GM23338 (cell line): ENCODE measurements around the gene ARF3. TPM values are rescaled to one million over a fixed set of nuclear protein-coding genes. Genes with fewer than 3 reads are reported as not detected.

Source experiments
- ATAC-seq: fragments of 200-7000 bp; cut with Tn5 transposase; 3 replicates; pipeline ENCODE4 v1.9.1; 2020
- DNase-seq: peaks from one replicate; pipeline ENCODE4 v3.0.0-alpha.2; 2015; ENCODE audit warnings: low spot score
- H2AFZ ChIP-seq: fragments of 200-600 bp; sonication (generic); 2 replicates; pipeline ENCODE4 v1.8.0; 2016; ENCODE audit warnings: antibody characterized with exemption, mild to moderate bottlenecking, moderate library complexity
- H3F3A ChIP-seq: fragments of 200-600 bp; sonication (generic); replicated peaks from 2 replicates; pipeline ENCODE4 v1.8.0; 2017; ENCODE audit warnings: antibody characterized with exemption, mixed run types, low read depth
- H3K27ac ChIP-seq: fragments of 200-600 bp; sonication (generic); 2 replicates; pipeline ENCODE4 v1.6.1; 2016; ENCODE audit warnings: low read depth
- H3K27me3 ChIP-seq: fragments of 200-600 bp; sonication (generic); 2 replicates; pipeline ENCODE4 v1.8.0; 2016; ENCODE audit warnings: mild to moderate bottlenecking, mixed run types, moderate library complexity; ENCODE audit not compliant: insufficient read depth
- H3K36me3 ChIP-seq: fragments of 200-600 bp; sonication (generic); 2 replicates; pipeline ENCODE4 v1.8.0; 2016; ENCODE audit warnings: mild to moderate bottlenecking; ENCODE audit not compliant: insufficient read depth
- H3K4me1 ChIP-seq: fragments of 200-600 bp; sonication (generic); 2 replicates; pipeline ENCODE4 v1.8.0; 2016; ENCODE audit warnings: mild to moderate bottlenecking, moderate library complexity; ENCODE audit not compliant: insufficient read depth
- H3K4me2 ChIP-seq: fragments of 200-600 bp; sonication (generic); 2 replicates; pipeline ENCODE4 v1.7.1; 2017; ENCODE audit warnings: mixed run types
- H3K4me3 ChIP-seq: fragments of 200-600 bp; sonication (generic); 2 replicates; pipeline ENCODE4 v1.6.1; 2016; ENCODE audit warnings: mixed run types
- H3K79me2 ChIP-seq: fragments of 200-600 bp; sonication (generic); replicated peaks from 2 replicates; pipeline ENCODE4 v1.8.0; 2017; ENCODE audit warnings: mild to moderate bottlenecking; ENCODE audit not compliant: insufficient read depth
- H3K9me2 ChIP-seq: fragments of 200-600 bp; sonication (generic); 2 replicates; pipeline ENCODE4 v1.8.0; 2017; ENCODE audit not compliant: insufficient read depth
- H4K20me1 ChIP-seq: fragments of 200-600 bp; sonication (generic); replicated peaks from 2 replicates; pipeline ENCODE4 v1.8.0; 2017; ENCODE audit warnings: mild to moderate bottlenecking; ENCODE audit not compliant: insufficient read depth
- H3K27ac Mint-ChIP-seq: 2 replicates; pipeline ENCODE4 v1.8.0; 2020; ENCODE audit warnings: inconsistent platforms, mild to moderate bottlenecking, moderate library complexity, mixed read lengths
- H3K27me3 Mint-ChIP-seq: 3 replicates; pipeline ENCODE4 v1.8.0; 2022; ENCODE audit warnings: low read depth, mild to moderate bottlenecking, moderate library complexity, mixed read lengths, inconsistent platforms; ENCODE audit not compliant: insufficient read depth, poor library complexity
- H3K36me3 Mint-ChIP-seq: 3 replicates; pipeline ENCODE4 v1.8.0; 2021; ENCODE audit warnings: low read depth, mild to moderate bottlenecking, inconsistent platforms, moderate library complexity, mixed read lengths
- H3K4me1 Mint-ChIP-seq: 3 replicates; pipeline ENCODE4 v1.8.0; 2020; ENCODE audit warnings: mild to moderate bottlenecking, inconsistent platforms, mixed read lengths
- H3K4me3 Mint-ChIP-seq: 3 replicates; pipeline ENCODE4 v1.8.0; 2021; ENCODE audit warnings: moderate library complexity, mild to moderate bottlenecking, inconsistent platforms, mixed read lengths
- H3K9me3 Mint-ChIP-seq: 3 replicates; pipeline ENCODE4 v1.8.0; 2020; ENCODE audit warnings: moderate library complexity, mild to moderate bottlenecking, inconsistent platforms, mixed read lengths
- EZH2 ChIP-seq: fragments of 200-600 bp; sonication (generic); IDR thresholded peaks from one replicate; pipeline ENCODE4 v1.8.0; 2017; ENCODE audit warnings: antibody characterized with exemption, mild to moderate bottlenecking, low read depth; ENCODE audit not compliant: unreplicated experiment
- NANOG ChIP-seq: IDR thresholded peaks from 2 replicates; pipeline ENCODE4 v1.6.1; 2016; ENCODE audit warnings: antibody characterized with exemption, borderline replicate concordance
- STAT1 ChIP-seq: IDR thresholded peaks from one replicate; pipeline ENCODE4 v1.6.1; 2016; ENCODE audit warnings: antibody characterized with exemption; ENCODE audit not compliant: unreplicated experiment
- polyA plus RNA-seq: library from polyadenylated mRNA; unstranded; fragments of >200 nt; fragmentation: Nextera tagmentation; extraction: Ambion mirVana; gene quantifications from 2 replicates; pipeline ENCODE4 v1.2.1, GENCODE V29; 2016
- total RNA-seq: library from RNA; depleted of rRNA; stranded (reverse); fragments of >200 nt; shearing (Covaris generic); gene quantifications from 2 replicates; pipeline ENCODE4 v1.2.3, GENCODE V29; 2014
- TF ChIP-seq, protein P1 (sequence below): IDR thresholded peaks from 2 replicates; pipeline ENCODE4 v1.6.1; 2016; ENCODE audit warnings: antibody characterized with exemption
- TF ChIP-seq, protein P2 (sequence below), 2 experiments: fragments of 200-600 bp in 1 of 2; sonication (generic) in 1 of 2; conservative IDR thresholded peaks; 2 replicates each; pipeline versions ENCODE4 v1.5.1 to v1.6.1; 2016 to 2017; ENCODE audit warnings: antibody characterized with exemption in 2 of 2, low read depth in 2 of 2, mild to moderate bottlenecking in 2 of 2, moderate library complexity in 1 of 2

The ARF3 gene
- total and polyA plus RNA-seq, 2 experiments from 2014 or later = 53.9 to 125 TPM

DNA sequence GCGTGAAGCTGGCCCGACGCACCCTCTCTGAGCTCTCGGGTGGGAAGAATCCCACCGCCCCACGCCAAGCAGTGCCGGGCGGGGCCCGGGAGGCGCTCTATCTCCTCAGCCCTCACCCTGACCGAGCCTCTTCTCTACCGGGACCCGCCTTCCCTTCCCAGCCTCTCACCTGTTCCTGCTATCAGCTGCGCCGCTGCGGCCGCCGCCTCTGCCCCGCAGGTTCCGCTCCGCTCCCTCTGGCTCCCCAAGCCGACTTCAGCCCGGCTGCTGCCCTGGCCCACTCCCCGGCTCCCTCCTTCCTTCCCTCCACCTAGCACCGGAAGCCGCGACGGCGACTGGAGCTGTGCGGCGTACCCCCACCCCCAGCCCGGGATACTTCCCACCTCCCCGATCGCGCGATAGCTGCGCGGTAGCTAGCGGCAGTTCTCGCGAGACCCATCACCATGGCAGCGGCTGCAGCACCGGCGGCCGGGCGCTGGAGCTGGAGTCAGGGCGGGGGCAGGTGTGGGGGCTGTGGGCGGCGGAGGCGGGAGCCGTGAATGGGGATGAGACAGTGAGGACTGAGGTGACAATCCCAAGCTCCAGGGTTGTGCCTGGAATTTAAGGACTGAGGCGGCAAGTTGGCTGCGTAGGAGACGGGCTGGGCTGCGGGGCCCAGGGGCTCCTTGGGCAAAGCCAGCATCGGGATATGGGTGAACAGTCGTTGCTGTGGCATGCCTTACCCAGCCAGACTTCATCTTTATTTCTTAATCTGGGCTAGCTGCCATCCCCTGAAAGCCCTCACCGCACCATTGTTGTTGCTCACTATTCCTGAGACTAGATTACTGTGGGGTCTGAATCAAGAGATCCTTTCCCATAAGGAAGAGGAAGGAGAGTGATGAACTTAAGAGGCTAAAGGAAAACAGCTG, at the start of gene ARF3 (continued):
- TF ChIP-seq NANOG = no peak

DNA sequence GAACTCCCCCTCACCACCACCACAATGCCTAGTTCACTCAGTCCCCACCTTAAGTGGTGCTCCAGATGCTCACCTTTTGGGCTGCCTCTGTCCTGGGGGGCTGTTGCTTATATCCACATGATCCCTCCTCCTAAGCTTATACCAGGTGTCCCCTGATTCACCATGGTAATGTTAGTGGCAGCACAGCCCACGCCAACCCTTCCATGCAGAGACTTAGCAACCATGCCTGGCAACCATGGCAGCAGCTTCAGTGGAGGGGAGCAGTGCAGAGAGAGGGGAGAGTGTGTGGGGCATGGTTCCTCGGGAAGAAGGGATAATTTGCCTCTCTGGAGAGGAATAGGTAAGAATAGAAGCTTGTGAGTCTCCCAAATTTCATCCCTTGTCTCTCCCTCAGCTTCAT, 43.1 kb upstream of the ARF3 start:
- H3K27ac ChIP-seq = no peak overlapping the region
- peaks cover 12% of the 10 kb centered on the region; the same call in 1 of the 2 replicates for H4K20me1 ChIP-seq
- no peaks in the 10 kb centered on the region for H3K9me2 ChIP-seq
- H3K27me3 ChIP-seq = peaks cover 63% of the 10 kb centered on the region
- TF ChIP-seq, protein P1, sequence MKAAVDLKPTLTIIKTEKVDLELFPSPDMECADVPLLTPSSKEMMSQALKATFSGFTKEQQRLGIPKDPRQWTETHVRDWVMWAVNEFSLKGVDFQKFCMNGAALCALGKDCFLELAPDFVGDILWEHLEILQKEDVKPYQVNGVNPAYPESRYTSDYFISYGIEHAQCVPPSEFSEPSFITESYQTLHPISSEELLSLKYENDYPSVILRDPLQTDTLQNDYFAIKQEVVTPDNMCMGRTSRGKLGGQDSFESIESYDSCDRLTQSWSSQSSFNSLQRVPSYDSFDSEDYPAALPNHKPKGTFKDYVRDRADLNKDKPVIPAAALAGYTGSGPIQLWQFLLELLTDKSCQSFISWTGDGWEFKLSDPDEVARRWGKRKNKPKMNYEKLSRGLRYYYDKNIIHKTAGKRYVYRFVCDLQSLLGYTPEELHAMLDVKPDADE = no peak
- no peak for TF ChIP-seq STAT1
- Mint-ChIP-seq H3K4me3 (no peak overlapping the region; the same call in 2 of the 3 replicates), H3K9me3 (no peaks in the 10 kb centered on the region), H3K4me1 (peaks cover 21% of the 10 kb centered on the region), H3K36me3 (peaks cover 14% of the 10 kb centered on the region; the same call in 2 of the 3 replicates), H3K27me3 (peaks cover 56% of the 10 kb centered on the region), H3K27ac (no peak overlapping the region)
- H3K79me2 ChIP-seq = no peaks in the 10 kb centered on the region
- ATAC-seq (no peak), DNase-seq (no peak)
- no peaks in the 10 kb centered on the region for H3K36me3 ChIP-seq
- no peak overlapping the region; the same call in 1 of the 2 replicates for H3K4me3 ChIP-seq
- no peak overlapping the region for H2AFZ ChIP-seq
- peaks cover 18% of the 10 kb centered on the region; the same call in 1 of the 2 replicates for H3F3A ChIP-seq
- H3K4me2 ChIP-seq = peak overlapping the region; percentile 93
- H3K4me1 ChIP-seq = peaks cover 16% of the 10 kb centered on the region; the same call in 1 of the 2 replicates

DNA sequence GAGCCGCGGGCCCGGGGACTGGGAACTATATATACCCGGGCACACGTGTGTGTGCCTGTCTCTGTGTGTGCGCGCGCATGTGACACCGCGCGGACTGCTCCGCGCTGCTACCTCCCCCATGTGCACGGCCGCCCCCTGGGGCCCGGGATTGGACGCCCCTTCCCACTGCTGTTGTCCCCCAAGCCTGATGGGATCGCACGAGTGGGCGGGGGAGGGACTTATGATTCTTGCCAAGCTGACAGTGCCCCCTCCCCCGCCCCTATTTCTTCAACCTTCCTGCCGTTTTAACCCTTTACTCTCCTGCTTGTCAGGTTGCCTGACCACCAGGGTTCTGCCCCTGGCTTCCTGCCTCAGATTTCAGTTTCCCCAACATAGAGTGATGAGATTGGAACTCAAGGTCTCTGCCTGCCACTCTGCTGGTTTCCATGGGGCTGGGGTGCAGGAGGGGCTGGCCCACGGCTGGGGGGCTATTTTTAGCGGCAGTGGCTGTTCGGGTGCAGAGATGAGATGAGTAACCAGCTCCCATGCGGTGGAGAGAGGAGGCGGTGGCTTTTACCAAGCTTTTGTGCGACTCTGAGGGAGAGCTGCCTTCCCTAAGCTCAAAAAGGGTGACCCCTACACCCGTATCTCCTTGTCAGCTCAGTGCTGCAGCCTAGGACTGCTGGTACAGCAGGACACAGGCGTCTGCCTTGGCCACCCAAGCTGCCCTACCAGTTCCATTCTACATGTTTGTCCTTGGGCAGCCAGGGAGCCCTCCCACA, 42.3 kb upstream of the ARF3 start, which contains the start of gene DDN:
DDN (minus strand) TSS at position 5 of the 761 bp plus-strand sequence. CDS start 88 bp downstream, outside the sequence.
- Mint-ChIP-seq H3K27ac (no peak within 1 kb of the TSS), H3K36me3 (peaks cover 13% of the 10 kb centered on the region; the same call in 2 of the 3 replicates), H3K9me3 (no peaks in the 10 kb centered on the region), H3K4me3 (peak within 1 kb of the TSS; percentile 73), H3K4me1 (peaks cover 21% of the 10 kb centered on the region), H3K27me3 (peaks cover 60% of the 10 kb centered on the region)
- Histone ChIP-seq H3K4me2 (peak within 1 kb of the TSS; percentile 93), H3K4me1 (peaks cover 16% of the 10 kb centered on the region; the same call in 1 of the 2 replicates), H2AFZ (peak within 1 kb of the TSS; percentile 94), H3K79me2 (no peaks in the 10 kb centered on the region), H3F3A (peaks cover 18% of the 10 kb centered on the region; the same call in 1 of the 2 replicates), H4K20me1 (peaks cover 12% of the 10 kb centered on the region; the same call in 1 of the 2 replicates), H3K36me3 (no peaks in the 10 kb centered on the region), H3K9me2 (no peaks in the 10 kb centered on the region), H3K27me3 (peaks cover 71% of the 10 kb centered on the region), H3K27ac (no peak within 1 kb of the TSS), H3K4me3 (peak within 1 kb of the TSS; percentile 64)
- TF ChIP-seq, protein P2, sequence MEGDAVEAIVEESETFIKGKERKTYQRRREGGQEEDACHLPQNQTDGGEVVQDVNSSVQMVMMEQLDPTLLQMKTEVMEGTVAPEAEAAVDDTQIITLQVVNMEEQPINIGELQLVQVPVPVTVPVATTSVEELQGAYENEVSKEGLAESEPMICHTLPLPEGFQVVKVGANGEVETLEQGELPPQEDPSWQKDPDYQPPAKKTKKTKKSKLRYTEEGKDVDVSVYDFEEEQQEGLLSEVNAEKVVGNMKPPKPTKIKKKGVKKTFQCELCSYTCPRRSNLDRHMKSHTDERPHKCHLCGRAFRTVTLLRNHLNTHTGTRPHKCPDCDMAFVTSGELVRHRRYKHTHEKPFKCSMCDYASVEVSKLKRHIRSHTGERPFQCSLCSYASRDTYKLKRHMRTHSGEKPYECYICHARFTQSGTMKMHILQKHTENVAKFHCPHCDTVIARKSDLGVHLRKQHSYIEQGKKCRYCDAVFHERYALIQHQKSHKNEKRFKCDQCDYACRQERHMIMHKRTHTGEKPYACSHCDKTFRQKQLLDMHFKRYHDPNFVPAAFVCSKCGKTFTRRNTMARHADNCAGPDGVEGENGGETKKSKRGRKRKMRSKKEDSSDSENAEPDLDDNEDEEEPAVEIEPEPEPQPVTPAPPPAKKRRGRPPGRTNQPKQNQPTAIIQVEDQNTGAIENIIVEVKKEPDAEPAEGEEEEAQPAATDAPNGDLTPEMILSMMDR (conservative IDR thresholded peaks at IDR 0.05; ENCODE audit: low read depth in 2 of 2) = no peak
- TF ChIP-seq EZH2 = peak; percentile 57
- ATAC-seq (peak; percentile 6), DNase-seq (peak; percentile 52)
